HG03095 (cell line): ENCODE data around the gene CCDC68.
"Not testable (repeated sequence)": the region's sequence is repeated elsewhere in the genome, so short reads cannot be mapped to it uniquely, and the experiment has no call there.

ENCODE experiments used
- ATAC-seq: cut with Tn5 transposase; IDR thresholded peaks from one replicate; pipeline ENCODE4 v1.9.1; 2021; ENCODE audit warnings: moderate library complexity; ENCODE audit not compliant: unreplicated experiment

Gene CCDC68

DNA sequence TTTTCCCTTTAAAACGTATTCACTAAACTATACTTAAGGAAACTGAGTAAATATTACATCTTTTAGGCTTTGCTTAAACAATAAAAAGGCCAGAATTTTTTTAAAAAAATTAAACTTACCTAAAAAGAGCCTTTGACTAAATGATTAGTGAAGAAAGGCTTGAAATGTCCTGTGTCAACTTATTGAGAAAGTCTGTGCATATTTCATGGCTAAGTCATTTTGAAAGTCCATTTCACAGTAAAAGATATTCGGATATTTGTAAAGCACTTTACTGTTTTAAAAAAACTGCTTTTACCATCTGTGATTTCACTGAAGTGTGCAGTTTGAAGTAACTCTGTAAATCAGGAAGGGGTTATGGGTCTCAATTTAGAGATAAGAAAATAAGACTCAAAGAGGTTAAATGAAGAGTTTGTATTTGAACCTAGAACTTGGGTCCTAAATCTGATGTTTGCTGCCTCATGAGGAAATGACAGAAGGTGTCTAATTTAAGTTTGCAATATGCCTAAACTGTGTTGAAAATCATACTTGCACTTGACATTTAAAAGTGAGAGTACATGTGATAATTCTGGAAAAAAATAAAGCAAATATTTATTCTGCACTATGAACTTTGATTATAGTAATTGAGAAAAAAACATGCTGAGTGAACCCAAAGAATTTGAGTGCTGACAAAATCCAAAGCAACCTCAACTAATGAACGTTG, 80.5 kb downstream of the CCDC68 start:
- ATAC-seq, result no peak

GRCh38 chr18:54878159-54878622, 81.1 kb downstream of the CCDC68 start:
- no peak for ATAC-seq

- no peak for ATAC-seq
Observed at GRCh38 chr18:54877076-54877475, 82.2 kb downstream of the CCDC68 start.

DNA sequence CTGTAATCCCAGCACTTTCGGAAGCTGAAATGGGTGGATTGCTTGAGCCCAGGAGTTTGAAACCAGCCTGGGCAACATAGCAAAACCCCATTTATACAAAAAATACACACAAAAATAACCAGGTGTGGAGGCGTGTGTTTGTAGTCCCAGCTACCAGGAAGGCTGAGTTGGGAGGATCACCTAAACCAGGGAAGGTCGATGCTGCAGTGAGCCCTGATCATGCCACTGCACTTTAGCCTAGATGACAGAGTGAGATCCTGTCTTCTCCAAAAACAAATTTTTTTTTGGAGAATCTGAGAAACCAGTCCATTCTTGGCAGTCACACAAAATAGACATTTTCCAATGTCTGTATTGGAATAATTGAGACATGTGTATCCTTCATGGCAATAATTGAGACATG, 84.2 kb downstream of the CCDC68 start:
- ATAC-seq, result no peak

DNA sequence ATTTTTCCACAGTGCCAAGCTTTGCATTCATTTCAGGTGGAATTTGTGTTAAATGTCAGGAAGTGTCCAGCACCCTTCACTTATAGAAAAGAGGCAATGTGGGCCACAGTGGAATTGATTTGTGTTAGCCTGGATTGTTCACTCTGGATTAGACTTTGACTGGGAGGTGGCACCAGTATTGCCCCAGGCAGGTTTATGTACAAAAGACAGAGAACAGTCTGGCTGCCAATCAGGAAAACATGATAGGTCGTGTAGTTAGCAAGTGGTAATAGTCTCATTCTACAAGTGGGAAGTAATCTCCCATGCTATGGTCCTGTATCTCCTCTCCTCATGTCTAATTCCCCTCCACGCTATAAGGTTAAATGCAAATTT, 85.4 kb downstream of the CCDC68 start:
- ATAC-seq, result no peak

DNA sequence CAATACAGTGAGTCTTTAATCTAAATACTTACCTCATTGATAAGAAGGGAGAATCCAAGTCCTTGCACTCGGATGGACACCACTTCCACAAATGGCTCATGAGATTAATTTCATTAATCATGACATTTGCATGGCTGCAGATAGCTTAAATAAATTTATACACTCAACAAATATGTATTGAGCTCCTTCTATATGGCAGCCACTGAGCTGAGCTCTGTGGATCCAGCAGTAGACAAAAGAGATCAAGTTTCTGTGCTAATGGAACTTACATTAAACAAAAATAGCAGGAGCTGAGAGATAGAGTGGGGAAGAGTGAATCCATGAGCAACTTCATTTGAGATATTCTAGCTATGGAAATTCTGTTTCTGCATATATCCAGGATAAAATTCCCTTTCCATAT, 86.6 kb downstream of the CCDC68 start:
- ATAC-seq, result no peak

DNA sequence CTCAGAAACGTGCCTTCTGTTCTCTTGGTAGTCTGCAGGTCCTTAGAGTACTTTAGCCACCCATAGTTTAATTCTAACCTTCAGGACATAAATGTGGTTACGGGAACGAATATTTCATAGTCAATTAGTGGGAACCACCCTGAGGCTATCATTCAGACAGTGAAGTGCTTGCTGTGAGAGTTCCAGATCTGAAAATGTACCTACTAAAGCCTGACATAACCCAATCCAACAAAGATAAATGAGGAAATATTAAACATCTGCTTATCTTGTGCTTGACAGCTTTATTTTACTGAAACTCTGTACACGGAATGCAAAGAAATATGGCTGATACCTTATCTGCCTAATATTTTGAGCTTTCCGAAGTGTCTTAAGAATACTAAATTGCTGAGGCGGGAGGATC, 88.0 kb downstream of the CCDC68 start:
- no peak for ATAC-seq

GRCh38 chr18:54867131-54867530, 92.1 kb downstream of the CCDC68 start:
- no peak for ATAC-seq

DNA sequence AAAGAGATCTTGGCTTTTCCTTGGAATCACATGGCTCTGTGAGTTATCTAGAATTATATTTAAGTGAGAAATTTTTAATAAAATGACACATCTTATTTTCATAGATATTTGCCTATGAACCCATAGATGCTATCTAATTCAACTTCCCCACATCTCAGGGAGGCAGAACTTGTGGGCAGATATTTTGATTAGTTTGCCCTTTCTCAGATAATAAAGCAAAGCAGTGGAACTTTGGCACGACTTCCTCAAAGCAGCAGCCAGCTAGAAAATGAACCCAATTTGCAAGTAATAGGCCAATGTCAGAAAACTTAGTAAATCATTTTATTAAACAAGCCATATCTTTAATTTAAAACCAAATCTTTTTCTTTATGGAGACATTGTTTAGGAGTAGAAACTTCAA, 98.3 kb downstream of the CCDC68 start:
- ATAC-seq, result no peak

GRCh38 chr18:54859667-54860421, 99.4 kb downstream of the CCDC68 start:
- ATAC-seq, result no peak

DNA sequence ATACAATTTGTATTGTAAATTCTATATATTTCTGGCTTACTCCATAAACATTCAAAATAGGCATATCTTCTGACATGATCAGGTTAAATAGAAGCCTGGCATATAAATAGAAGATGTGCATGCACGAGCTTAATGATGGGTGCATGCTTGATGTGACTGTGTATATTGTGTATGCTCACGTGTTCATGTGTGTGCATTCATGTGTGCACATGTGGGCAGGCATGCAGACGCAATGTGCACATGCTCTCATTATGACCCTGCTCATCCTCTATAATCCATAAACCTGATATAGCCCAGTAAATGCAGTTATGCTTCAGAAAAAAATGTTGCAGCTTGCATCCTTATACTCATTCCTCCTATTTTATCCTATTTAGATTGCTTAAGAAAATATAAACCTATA, 101.8 kb downstream of the CCDC68 start:
- no peak for ATAC-seq

DNA sequence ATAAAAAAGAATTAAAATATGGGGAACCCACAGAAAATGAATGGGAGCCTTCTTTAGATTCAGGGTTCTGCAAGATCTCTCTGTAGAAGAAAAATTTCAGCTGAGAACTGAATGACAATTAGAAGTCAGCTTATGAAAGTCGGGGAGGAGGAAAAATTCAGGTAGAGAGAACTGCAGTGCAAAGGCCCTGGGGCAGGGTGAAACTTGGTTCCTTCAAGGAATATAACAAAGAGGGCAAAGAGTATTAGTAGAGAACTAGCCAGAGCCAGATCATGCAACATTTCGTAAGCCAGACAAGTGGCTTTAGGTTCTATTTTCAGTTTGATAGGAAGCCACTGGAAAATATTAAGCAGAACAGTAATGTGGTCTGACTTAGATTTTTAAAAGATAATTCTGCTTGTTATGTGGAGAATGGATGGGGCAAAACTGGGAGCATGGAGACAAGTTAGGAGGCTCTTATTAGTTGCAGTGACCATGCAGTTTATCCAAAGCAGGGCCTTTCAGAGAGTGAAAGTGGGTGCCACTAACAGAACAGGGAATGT, 103.1 kb downstream of the CCDC68 start:
- ATAC-seq, result no peak

- ATAC-seq, result not testable (repeated sequence)
Observed at GRCh38 chr18:54855050-54855449, 104.2 kb downstream of the CCDC68 start.

GRCh38 chr18:54852780-54853675, 106.2 kb downstream of the CCDC68 start:
- ATAC-seq, result no peak
